HG02884 (cell line): ENCODE results near the gene NEK4.
A peak's percentile ranks its signal among the peaks of the same experiment; 100 is the strongest.

Experiments
- ATAC-seq: cut with Tn5 transposase; IDR thresholded peaks from one replicate; pipeline ENCODE4 v1.9.1; 2021; ENCODE audit warnings: mild to moderate bottlenecking, moderate library complexity; ENCODE audit not compliant: unreplicated experiment

Gene NEK4

DNA sequence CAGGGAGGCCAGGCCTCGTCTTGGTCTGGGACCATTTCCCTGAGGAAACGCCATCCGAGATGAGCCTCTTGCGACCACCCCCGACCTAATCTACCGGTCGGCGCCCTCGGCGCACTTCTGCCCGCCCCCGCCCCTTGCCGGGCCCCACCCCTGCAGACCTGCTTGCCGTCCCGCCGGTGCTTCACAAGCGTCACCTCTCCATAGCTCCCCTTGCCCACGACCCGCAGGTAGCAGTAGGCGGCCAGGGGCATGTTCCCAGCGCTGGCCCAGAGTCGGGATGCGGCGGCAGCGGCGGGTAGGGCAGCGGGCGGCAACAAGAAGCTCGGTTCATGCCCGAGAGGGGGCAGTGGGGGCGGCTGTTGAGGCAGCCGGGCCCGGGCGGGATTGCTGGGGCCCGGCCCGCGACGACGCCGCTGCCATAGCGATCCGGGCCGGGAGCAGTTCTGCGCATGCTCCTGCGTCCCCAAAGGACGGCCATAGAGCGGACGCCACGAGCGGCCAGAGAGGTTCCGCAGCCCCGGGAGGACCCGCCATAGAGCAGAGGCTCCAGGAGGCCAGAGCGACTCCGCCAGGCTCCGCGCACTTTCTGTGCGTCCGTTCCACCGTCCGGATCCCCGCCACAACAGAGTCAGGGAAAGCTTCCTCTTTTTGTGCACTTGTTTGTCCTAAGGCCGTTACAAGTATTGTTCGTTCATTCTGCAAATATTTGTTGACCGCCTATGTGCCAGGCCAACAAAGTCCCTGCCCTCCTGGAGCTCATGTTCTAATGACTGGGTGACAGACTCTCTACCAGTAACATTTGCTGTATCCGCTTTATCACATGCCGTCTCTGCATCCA is at the start of gene NEK4:
Gene NEK4 (minus strand): TSS at position 445 of the 838 bp plus-strand sequence. CDS start 194 bp downstream, at position 251.
- peak; percentile 88 for ATAC-seq

DNA sequence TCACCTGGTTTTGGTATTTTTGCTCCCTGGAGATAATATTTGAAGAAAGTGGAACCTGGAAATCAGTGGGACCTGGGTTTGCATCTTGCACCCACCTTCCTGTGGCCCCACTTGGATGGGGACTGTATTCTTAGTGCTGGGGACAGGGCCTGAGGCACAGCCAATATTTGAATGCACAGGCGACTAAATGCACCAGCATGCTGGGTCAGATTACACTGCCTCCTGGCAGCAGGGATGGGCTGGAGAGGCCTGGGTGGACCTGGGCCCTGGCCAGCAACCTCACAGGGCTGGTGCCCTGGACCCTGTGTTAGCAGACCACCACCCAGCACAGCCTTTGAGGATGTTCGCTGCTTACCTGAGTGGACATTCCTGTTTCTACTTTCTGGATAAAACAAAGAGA is 49.2 kb upstream of the NEK4 start:
- ATAC-seq, result no peak

DNA sequence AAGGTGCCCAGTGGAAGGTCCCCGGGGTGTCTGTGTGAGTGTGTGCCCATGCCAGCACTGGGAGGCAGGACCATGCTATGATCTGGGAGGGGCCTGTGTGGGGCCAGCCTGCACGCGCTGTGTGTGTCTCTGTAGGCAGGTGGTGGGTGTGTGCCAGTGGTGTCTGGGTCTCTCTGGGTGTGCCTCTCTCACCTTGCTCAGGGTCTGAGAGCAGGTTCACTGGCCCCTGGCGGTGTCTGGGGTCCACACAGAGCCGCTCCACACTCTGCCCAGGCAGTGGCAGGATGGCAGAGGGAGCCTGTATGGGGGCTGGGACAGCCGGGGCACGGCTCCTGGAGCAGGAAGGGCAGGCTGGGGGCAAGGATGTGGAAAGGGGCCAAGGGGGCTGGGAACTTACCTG is 47.1 kb upstream of the NEK4 start:
- ATAC-seq, result no peak

DNA sequence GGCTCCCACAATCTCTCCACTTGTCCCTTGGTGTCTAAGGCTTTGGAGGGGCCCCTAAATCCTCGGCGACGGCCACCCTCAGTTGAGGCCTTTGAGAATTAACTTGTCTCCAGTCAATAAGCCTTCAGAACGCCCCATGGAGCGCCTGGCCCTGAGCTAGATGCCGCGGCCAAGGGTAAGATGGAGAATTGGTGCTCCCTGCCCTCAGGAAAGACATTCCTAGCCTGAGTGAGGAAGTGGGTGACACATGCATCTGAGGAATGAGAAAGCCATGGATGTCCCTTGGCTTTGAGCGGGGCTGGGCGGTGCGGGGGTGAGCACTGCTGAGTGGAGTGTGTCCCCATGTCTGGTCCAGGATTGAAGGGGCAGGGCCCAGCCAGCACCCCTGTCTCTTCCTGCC is 46.5 kb upstream of the NEK4 start:
- no peak for ATAC-seq

DNA sequence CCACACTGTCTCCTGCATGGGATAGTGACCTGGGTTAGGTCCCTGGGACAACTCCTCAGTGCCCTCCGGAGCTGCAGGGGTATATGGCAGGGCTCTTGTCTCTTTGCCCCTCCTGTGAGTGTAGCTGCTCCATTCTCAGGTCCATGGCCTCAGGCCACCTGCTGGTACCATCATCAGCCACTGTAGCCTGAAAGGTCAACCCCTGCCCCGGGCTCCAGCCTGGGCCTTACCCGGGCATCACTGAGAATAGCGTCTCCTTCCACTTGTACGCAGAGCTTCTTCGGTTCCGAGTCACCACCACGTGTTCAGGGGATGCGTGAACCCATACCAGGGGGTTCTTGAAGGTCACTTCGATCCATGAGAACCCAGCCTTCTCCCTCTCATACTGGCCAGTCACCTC is 45.9 kb upstream of the NEK4 start:
- no peak for ATAC-seq

DNA sequence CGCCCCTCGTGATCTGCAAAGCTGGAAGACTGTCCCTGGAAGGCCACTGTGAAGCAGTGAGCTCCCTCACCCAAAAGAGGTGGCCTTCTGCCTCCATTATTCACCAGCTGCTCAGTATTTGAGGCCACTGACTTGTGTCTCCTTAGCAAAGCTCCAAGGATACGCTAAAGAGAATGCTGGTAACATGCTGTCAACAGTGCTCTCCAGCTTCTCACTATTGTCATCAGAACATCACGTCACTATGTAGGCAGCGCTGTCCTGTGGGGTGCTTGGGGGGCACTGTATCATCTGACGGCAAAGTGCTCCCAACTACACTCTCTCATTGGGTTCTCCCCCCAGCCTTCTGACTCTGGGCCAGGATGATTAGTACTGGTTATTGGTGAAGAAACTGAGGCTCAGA is 45.5 kb upstream of the NEK4 start:
- no peak for ATAC-seq

DNA sequence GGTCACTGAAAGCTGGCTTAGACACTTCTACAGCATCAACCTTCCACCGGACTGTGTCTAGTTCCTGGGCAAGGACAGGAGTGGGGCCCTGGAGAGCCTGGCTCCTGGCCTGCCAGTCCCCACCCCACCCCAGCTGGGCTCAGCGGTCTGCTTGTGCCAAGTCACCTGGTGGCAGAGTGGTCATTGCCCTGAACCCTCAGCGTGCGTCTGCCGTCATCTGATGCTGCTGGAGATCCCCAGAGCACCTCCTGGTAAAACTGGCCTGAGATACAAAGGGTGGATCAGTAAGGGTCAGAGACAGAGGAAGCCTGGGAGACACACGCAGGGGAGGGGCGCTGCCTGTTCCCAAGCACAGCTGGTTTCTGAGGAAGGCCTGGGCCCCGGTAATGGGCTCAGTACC is 43.1 kb upstream of the NEK4 start:
- ATAC-seq, result no peak

DNA sequence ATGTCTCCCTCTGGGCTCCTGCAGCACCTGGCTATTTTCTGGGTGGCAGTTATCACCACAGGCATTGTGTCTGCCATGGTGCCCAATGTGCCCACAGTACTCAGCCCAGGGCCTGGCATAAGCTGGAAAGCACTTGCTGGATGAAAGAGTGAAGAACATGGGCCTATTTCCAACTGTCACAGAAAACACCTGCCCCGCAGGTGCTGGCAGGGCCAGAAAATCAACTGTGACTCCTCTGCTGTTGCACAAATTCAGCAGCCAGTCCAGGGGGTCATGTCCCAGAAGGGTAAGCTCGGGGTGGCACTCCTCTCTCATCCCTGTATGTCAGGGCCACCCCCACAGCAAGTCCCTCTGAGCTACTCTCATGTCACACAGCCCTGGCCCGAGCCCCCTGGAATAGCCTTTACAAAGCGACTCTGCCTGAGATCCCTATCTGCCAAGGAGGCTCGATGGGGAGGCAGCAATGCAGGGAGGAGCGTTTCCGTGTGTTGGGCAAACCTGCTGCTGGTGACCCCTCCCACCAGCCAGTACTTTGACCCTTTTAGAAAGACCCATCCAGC is 40.8 kb upstream of the NEK4 start:
- no peak for ATAC-seq

DNA sequence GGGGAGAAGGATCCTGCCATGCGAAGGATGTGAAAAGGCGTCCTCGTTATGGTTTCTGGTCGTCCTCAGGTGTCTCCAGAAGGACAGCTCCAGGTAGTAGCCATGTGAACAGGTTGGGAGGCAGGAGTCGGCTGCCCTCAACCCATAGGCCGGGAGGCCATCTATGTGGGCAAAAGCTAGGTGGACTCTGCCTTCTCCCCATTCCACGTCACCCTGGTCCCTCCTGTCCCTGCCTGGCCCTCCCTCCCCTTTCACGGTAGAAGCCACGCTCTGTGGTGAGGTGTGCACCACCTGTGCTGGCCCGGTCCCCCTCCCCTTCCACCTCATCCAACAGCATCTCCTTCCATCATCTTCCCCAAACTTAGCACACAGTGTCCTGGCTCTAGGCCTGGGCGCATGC is 40.2 kb upstream of the NEK4 start:
- no peak for ATAC-seq

DNA sequence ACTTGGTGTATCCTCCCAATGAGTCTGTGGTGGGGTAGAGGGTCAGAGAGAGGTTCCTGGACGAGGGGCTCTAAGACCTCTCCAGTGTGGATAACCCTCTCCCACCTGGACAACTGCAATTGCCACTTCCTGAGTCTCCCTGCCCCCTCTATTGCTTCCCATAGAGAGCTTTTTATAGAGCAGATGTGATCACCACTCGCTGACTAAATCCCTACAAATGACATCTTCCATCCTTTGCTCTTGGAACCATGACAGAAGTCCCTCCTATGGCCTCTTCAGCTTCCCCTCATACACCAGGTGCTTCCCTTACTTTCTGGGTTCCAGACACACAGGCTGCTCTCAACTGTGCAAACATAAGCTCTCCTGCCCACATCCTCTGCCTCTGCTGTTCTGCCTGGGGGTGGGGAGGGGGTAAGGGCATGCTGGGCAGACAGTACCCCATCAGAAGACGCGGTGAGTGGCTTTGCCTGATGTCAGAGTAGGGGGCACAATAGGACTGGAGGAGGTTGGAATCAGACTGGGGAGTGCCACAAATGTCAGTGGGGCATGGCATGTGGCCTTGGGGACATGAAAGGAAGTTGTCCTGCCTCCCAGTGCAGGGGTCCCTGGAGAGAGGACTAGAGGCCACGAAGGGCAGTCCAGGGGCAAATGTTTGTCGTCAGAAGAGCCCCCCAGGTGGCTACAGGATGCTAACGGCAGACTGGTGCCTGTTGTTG is 39.1 kb upstream of the NEK4 start:
- no peak for ATAC-seq

DNA sequence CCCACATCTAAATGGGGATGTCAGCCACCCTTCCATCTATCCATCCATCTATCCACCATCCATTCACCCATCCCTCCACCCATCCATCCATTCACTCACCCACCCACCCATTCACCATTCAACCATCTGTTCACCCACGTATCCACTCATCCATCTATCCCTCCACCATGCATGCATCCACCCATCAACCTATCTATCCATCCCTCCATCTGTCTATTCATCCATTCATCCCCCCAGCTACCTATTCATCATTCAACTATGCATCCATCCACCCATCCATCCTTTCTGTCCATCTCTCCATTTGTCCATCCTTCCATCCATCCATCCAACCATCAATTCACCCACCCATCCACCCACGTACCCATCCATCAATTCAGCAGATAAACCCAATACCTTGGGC is 38.4 kb upstream of the NEK4 start:
- no peak for ATAC-seq

DNA sequence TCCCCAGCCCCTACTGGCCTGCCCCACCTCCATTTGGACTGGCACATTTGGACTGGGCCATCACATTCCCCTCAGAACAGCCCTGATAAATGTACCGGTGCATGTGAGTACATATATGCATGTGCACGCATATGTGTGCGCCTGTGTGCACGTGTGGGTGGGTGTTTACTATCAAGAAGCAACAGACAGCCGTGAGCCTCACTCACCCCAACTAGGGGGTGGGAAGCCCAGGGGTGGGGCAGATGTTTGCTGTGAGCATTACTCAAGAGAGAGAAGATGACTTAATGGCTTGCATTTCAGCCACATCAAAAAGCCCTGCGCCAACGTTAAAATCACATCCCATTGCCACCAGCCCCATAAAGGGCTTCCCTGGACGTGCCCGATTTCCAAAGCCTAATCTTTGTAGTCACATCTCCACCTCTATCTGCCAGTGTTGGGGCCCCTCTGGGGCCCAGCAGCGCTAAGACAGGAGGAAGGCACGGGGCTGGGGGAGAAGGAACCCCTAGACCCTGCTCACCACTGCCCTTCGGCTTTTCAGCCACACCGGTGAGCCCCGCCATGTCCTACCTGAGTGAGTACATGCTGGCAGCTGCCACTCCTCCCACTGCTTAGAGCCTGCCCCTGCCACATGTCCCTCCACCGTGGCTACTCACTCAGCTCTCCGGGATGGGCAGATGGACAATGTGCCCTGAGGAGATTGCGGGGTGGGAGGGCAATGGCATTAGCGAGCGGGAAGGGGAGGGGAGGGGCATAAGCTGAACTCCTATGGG is 34.7 kb upstream of the NEK4 start:
- no peak for ATAC-seq

DNA sequence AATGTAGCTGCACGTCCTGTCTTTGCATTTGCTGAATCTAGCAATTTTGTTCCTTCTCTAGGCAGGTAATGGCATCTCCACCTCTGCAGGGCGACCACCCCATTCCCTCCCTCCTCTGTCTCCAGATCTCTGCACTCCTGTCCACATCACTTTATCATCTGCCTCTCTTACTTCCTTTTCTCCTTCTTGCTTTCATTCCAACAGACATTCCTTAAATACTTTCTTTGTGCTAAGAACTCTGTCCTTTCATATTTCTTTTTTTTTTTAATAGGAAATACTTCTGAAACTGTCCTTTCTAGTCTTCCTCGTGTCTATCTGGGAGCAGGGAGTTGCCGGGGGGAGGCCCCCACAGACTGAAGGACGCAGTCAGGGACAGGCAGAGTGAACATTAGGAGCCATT is 31.1 kb upstream of the NEK4 start:
- no peak for ATAC-seq

DNA sequence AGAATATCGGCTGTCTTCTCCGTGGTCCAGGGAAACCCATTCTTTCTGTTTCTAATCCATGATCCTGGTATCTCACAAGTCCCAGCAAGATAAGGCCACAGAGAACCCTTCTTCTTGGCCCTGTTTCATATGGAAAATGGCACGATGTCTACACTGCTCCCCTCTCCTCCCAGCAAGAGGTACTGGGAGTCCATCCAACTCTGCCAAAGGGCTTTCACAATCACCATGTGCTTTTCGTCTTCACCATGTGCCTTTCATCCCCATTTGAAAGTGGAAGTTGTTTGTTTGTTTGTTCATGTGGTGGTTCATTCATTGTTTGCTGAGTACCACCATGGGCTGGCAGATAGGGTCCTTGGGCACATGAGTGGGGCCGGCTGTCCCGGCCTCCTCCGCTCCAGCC is 29.3 kb upstream of the NEK4 start:
- no peak for ATAC-seq

DNA sequence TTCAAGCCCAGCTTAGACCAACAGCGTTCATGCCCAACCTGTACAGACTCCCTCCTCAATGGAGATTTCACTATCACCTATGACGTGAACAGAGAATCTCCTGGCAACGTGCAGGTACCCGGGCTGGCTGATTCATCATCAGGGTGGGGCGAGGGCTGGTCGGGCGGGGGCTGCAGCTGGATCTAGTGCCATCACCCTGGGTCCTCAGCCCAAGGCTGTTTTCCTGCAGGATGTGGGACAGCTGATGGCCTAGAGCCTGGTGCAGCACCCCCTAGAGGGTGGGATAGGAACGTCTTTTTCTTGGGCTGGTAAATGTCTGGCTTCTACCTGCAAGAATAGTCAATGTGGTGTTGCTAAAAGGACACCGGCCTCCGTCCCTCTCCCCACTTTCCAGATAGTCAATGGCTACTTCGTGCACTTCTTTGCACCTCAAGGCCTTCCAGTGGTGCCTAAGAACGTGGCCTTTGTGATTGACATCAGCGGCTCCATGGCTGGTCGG is 28.3 kb upstream of the NEK4 start:
- no peak for ATAC-seq

DNA sequence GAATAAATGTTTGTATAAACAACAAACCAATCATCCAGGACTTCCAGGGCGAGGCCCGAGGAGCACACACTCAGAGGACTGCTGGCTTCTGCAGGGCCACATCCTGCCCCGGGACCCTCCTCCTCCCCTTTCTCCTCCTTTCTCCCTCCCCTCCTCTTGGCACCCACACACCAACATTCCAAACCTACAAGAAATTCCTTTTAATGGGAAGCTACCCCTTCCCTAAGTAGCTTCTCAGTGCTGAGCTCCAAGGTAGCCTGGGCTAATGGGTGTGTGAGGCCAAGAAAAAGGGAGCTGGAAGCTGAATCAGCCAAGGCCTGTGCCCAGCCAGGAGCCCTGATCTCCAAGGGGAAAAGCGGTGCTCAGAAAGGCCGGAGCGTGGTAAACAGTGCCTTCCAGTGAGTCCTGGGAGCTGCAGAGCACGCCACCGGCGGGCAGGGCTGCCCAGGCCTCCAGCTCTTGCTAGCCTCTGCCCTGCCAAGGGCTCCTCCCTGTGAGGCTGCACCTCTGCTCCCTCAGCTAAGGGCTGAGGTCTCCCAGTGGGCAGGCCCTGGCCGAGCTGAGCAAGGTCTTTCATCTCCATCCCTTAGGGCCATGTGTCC is 27.7 kb upstream of the NEK4 start:
- ATAC-seq, result no peak

DNA sequence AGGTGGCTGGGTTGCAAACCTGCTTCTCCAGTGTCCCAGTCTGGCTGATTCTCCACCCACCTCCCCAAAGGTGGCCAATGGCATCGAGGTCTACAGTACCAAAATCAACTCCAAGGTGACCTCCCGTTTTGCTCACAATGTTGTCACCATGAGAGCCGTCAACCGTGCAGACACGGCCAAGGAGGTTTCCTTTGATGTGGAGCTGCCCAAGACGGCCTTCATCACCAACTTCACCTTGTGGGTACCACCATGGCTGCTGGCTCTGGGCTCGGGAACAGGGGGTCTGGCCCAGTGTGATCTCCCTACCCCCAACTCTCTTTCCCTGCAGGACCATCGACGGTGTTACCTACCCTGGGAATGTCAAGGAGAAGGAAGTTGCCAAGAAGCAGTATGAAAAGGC is 25.7 kb upstream of the NEK4 start:
- ATAC-seq, result no peak

DNA sequence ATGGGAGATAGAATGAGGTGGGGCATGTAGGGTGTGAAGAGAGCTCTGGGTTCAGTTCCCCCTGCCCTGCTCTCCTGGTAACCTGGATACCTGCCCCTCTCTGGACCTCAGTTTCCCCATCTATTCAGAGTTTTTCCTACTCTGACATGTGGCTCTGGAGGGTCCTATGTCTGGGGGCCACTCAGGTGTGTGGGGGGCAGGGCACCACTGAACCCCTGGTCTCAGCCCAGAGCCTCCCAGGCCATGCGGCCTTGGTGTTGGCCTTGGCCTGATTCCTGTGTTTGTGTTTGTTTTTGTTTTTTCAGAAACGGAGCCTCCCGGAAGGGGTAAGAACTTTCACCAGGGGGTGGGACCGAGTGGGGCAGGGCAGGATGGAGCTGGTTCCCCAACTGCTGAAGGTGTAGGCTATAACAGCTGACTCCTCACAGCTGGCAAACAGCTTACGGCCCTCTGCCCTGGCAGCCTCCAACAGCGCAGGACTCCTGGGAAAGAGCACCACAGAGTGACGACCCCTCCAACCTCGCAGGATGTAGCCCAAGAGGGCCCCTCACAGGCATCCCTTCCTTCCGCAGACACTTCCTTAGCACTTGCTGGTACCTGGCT is 24.7 kb upstream of the NEK4 start:
- no peak for ATAC-seq

DNA sequence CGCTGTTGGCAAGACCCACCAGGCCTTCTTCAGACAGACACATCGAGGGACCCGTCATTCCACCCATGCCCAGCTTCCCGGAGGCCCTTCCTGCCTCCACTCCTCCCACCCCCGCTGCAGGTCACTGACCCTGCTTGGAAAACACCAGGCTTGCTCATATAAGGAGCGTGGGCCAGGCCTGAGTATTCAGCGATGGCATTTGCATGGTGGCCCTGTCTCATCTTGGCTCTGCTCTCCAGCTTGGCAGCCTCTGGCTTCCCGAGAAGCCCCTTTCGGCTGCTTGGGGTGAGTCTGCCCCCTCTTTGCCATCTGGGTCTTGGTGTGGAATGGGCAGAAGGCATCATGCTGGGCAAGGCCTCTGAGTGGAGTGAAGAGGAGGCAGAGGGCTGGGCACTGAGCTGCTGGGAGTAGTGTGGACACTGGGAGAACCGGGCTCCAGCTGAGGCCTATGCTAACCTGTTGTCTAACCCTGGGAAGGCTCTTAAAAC is 23.9 kb upstream of the NEK4 start, which contains the start of gene ITIH3:
Gene ITIH3 (plus strand): TSS at position 185 of the 488 bp plus-strand sequence. CDS start 8 bp downstream, at position 193.
- ATAC-seq, result no peak
